Measurements from ENCODE around the gene FAM76B.

FAM76B gene

GRCh38 chr11:95728094-95728493 lies 61.5 kb downstream of the FAM76B start:
- no peak for DNase-seq (ENCODE audit: low read depth)
- TF ChIP-seq, protein P1, sequence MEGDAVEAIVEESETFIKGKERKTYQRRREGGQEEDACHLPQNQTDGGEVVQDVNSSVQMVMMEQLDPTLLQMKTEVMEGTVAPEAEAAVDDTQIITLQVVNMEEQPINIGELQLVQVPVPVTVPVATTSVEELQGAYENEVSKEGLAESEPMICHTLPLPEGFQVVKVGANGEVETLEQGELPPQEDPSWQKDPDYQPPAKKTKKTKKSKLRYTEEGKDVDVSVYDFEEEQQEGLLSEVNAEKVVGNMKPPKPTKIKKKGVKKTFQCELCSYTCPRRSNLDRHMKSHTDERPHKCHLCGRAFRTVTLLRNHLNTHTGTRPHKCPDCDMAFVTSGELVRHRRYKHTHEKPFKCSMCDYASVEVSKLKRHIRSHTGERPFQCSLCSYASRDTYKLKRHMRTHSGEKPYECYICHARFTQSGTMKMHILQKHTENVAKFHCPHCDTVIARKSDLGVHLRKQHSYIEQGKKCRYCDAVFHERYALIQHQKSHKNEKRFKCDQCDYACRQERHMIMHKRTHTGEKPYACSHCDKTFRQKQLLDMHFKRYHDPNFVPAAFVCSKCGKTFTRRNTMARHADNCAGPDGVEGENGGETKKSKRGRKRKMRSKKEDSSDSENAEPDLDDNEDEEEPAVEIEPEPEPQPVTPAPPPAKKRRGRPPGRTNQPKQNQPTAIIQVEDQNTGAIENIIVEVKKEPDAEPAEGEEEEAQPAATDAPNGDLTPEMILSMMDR (IDR thresholded peaks at IDR 0.05; ENCODE audit: low read depth, low read length) = no peak
- TF ChIP-seq MYC (IDR thresholded peaks at IDR 0.05; ENCODE audit: low read depth, low read length) (no peak), MAX (IDR thresholded peaks at IDR 0.05; ENCODE audit: low read depth, low read length) (no peak), POLR2A (IDR thresholded peaks at IDR 0.05; ENCODE audit: extremely low read depth, insufficient read length) (no peak)
- H3K4me3 ChIP-seq (ENCODE audit: low read depth, low read length) = no peak overlapping the region

GRCh38 chr11:95727620-95728019 lies 62.0 kb downstream of the FAM76B start:
- no peak overlapping the region for H3K4me3 ChIP-seq (ENCODE audit: low read depth, low read length)
- TF ChIP-seq POLR2A (IDR thresholded peaks at IDR 0.05; ENCODE audit: extremely low read depth, insufficient read length) = no peak
- TF ChIP-seq MAX (IDR thresholded peaks at IDR 0.05; ENCODE audit: low read depth, low read length) = no peak
- TF ChIP-seq, protein P1 (IDR thresholded peaks at IDR 0.05; ENCODE audit: low read depth, low read length) = no peak
- TF ChIP-seq MYC (IDR thresholded peaks at IDR 0.05; ENCODE audit: low read depth, low read length) = no peak
- no peak for DNase-seq (ENCODE audit: low read depth)

- no peak overlapping the region for H3K4me3 ChIP-seq (ENCODE audit: low read depth, low read length)
- no peak for DNase-seq (ENCODE audit: low read depth)
- TF ChIP-seq POLR2A (IDR thresholded peaks at IDR 0.05; ENCODE audit: extremely low read depth, insufficient read length) = no peak
- TF ChIP-seq, protein P1 (IDR thresholded peaks at IDR 0.05; ENCODE audit: low read depth, low read length) = no peak
- TF ChIP-seq MYC (IDR thresholded peaks at IDR 0.05; ENCODE audit: low read depth, low read length) = no peak
- TF ChIP-seq MAX (IDR thresholded peaks at IDR 0.05; ENCODE audit: low read depth, low read length) = no peak
Observed at GRCh38 chr11:95727111-95727510, 62.5 kb downstream of the FAM76B start.

GRCh38 chr11:95725196-95725595 lies 64.4 kb downstream of the FAM76B start:
- DNase-seq (ENCODE audit: low read depth) = no peak
- TF ChIP-seq MAX (IDR thresholded peaks at IDR 0.05; ENCODE audit: low read depth, low read length) = no peak
- TF ChIP-seq MYC (IDR thresholded peaks at IDR 0.05; ENCODE audit: low read depth, low read length) = no peak
- no peak for TF ChIP-seq POLR2A (IDR thresholded peaks at IDR 0.05; ENCODE audit: extremely low read depth, insufficient read length)
- TF ChIP-seq, protein P1 (IDR thresholded peaks at IDR 0.05; ENCODE audit: low read depth, low read length) = no peak
- H3K4me3 ChIP-seq (ENCODE audit: low read depth, low read length) = no peak overlapping the region

DNA sequence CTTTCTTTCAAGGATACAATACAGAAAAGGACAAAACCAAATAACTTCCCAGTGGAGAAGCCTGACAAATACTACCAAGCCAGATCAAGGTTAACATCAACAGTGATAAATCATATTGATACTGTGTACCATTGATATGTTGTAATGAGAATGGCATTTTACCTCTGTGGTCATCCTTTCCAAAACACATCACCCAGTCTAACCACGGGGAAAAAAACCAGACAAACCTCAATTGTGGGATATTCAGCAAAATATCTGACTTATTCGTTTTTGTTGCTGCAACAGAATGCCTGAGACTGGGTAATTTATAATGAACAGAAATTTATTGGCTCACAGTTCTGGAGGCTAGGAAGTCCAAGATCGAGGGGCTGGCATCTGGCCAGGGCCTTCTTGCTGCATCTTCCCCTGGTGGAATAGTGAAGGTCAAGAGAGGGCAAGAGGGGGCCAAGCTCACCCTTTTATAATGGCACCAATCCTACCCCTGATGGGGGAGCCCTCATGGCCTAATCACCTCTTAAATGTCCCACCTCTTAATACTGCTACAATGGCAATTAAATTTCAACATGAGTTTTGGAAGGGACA lies 66.1 kb downstream of the FAM76B start:
- H3K4me3 ChIP-seq (ENCODE audit: low read depth, low read length) = no peak overlapping the region
- TF ChIP-seq POLR2A (IDR thresholded peaks at IDR 0.05; ENCODE audit: extremely low read depth, insufficient read length) (no peak), MYC (IDR thresholded peaks at IDR 0.05; ENCODE audit: low read depth, low read length) (no peak), MAX (IDR thresholded peaks at IDR 0.05; ENCODE audit: low read depth, low read length) (no peak)
- TF ChIP-seq, protein P1 (IDR thresholded peaks at IDR 0.05; ENCODE audit: low read depth, low read length) = no peak
- DNase-seq (ENCODE audit: low read depth) = no peak
